PC-9 (cell line): ENCODE measurements around the gene RYR2. TPM values are rescaled to one million over a fixed set of nuclear protein-coding genes. Genes with fewer than 3 reads are reported as not detected.

Experiments
- BruUV-seq: library from RNA; stranded (reverse); fragments of 400-500 nt; replicated peaks from 2 replicates; lab custom pipeline; 2021; lab: Mats Ljungman, UMichigan
- CTCF ChIA-PET: fragments of 300-600 bp; sonication (Branson Sonifier 250); formaldehyde crosslinking; loops from one replicate; lab custom pipeline; 2022; ENCODE audit warnings: antibody characterized with exemption; lab: Charles Lee
- POLR2A ChIA-PET: fragments of 300-600 bp; sonication (Branson Sonifier 250); formaldehyde crosslinking; loops from one replicate; lab custom pipeline; 2022; ENCODE audit warnings: antibody characterized with exemption; ENCODE audit not compliant: unreplicated experiment; lab: Charles Lee
- DNase-seq, 2 experiments: peaks; one replicate each; pipeline versions ENCODE4 v3.0.0 to v3.0.0-alpha.2; 2015 to 2022; ENCODE audit warnings: mixed read lengths in 1 of 2
- H2AFZ ChIP-seq: fragments of 200-600 bp; sonication (generic); 2 replicates; pipeline ENCODE4 v1.8.1; 2017; ENCODE audit warnings: antibody characterized with exemption
- H3F3A ChIP-seq: fragments of 200-600 bp; sonication (generic); 2 replicates; pipeline ENCODE4 v1.8.1; 2017; ENCODE audit warnings: antibody characterized with exemption, mild to moderate bottlenecking, low read depth; ENCODE audit not compliant: insufficient read depth
- H3K27ac ChIP-seq: fragments of 200-600 bp; sonication (generic); 2 replicates; pipeline ENCODE4 v1.6.1; 2016; ENCODE audit warnings: mixed run types
- H3K27me3 ChIP-seq: fragments of 200-600 bp; sonication (generic); 2 replicates; pipeline ENCODE4 v1.6.1; 2016; ENCODE audit warnings: low read depth, mixed run types; ENCODE audit not compliant: insufficient read depth
- H3K36me3 ChIP-seq: fragments of 200-600 bp; sonication (generic); 2 replicates; pipeline ENCODE4 v1.6.1; 2016; ENCODE audit warnings: low read depth, mixed run types
- H3K4me1 ChIP-seq: fragments of 200-600 bp; sonication (generic); replicated peaks from 2 replicates; pipeline ENCODE4 v1.6.1; 2016; ENCODE audit warnings: mixed run types; ENCODE audit not compliant: insufficient read depth
- H3K4me2 ChIP-seq: fragments of 200-600 bp; sonication (generic); 2 replicates; pipeline ENCODE4 v1.6.1; 2017; ENCODE audit warnings: mixed run types
- H3K4me3 ChIP-seq: fragments of 200-600 bp; sonication (generic); 2 replicates; pipeline ENCODE4 v1.6.1; 2016; ENCODE audit warnings: mixed run types
- H3K79me2 ChIP-seq: fragments of 200-600 bp; sonication (generic); 2 replicates; pipeline ENCODE4 v1.6.1; 2017; ENCODE audit warnings: low read depth, mixed run types
- H3K9me2 ChIP-seq: fragments of 200-600 bp; sonication (generic); 2 replicates; pipeline ENCODE4 v1.8.1; 2017; ENCODE audit warnings: mild to moderate bottlenecking; ENCODE audit not compliant: insufficient read depth
- H3K9me3 ChIP-seq: fragments of 200-600 bp; sonication (generic); 2 replicates; pipeline ENCODE4 v1.8.1; 2016; ENCODE audit warnings: low read depth; ENCODE audit not compliant: insufficient read depth
- H4K20me1 ChIP-seq: fragments of 200-600 bp; sonication (generic); 2 replicates; pipeline ENCODE4 v1.8.1; 2017; ENCODE audit not compliant: insufficient read depth
- CTCF ChIP-seq: fragments of 200-600 bp; sonication (generic); conservative IDR thresholded peaks from 2 replicates; pipeline ENCODE4 v1.6.1; 2017; ENCODE audit warnings: mixed run types, antibody characterized with exemption, mild to moderate bottlenecking, moderate library complexity
- EZH2 ChIP-seq: fragments of 200-600 bp; sonication (generic); IDR thresholded peaks from 2 replicates; pipeline ENCODE4 v1.8.0; 2017; ENCODE audit warnings: antibody characterized with exemption, low read depth
- intact Hi-C: fragments of 100-400 bp; cut with micrococcal nuclease; formaldehyde crosslinking; loops from one replicate; pipeline ENCODE4 v1.10.0; 2022; ENCODE audit not compliant: unreplicated experiment
- total RNA-seq: library from RNA; stranded (reverse); gene quantifications from 2 replicates; pipeline ENCODE4 v1.2.3, GENCODE V29; 2021

RYR2 gene
- total RNA-seq, 1 experiment from 2014 or later, result not detected

- H3K4me2 ChIP-seq, result no peak overlapping the region
- H3K36me3 ChIP-seq, result no peaks in the 10 kb centered on the region
- no peaks in the 10 kb centered on the region for H3K9me3 ChIP-seq
- no peaks in the 10 kb centered on the region for H3K4me1 ChIP-seq
- POLR2A ChIA-PET, result no interaction called here
- no peak overlapping the region for H3K27ac ChIP-seq
- H4K20me1 ChIP-seq, result no peaks in the 10 kb centered on the region
- BruUV-seq, result no TSS peak
- intact Hi-C loops, result no loop called here
- H3K79me2 ChIP-seq, result no peaks in the 10 kb centered on the region
- H3K27me3 ChIP-seq, result no peaks in the 10 kb centered on the region
- no peak overlapping the region for H2AFZ ChIP-seq
- H3F3A ChIP-seq, result no peaks in the 10 kb centered on the region
- CTCF ChIA-PET, result no interaction called here
- no peaks in the 10 kb centered on the region for H3K9me2 ChIP-seq
- TF ChIP-seq CTCF (no peak), EZH2 (no peak)
- no peak for DNase-seq
- no peak overlapping the region for H3K4me3 ChIP-seq
These were observed 354.4 kb downstream of the RYR2 start for GRCh38 chr1:237396426-237396825.

- CTCF ChIA-PET, result no interaction called here
- Histone ChIP-seq H3K9me2 (no peaks in the 10 kb centered on the region), H4K20me1 (no peaks in the 10 kb centered on the region), H2AFZ (no peak overlapping the region), H3K9me3 (no peaks in the 10 kb centered on the region), H3K4me1 (no peaks in the 10 kb centered on the region), H3K4me3 (no peak overlapping the region), H3K4me2 (no peak overlapping the region), H3K27me3 (no peaks in the 10 kb centered on the region), H3F3A (no peaks in the 10 kb centered on the region), H3K79me2 (no peaks in the 10 kb centered on the region), H3K27ac (no peak overlapping the region), H3K36me3 (no peaks in the 10 kb centered on the region)
- BruUV-seq, result no TSS peak
- TF ChIP-seq EZH2 (no peak), CTCF (no peak)
- POLR2A ChIA-PET, result no interaction called here
- DNase-seq, result no peak
- intact Hi-C loops, result no loop called here
These were observed 356.8 kb downstream of the RYR2 start for GRCh38 chr1:237398751-237399150.

GRCh38 chr1:237405912-237406311 lies 363.9 kb downstream of the RYR2 start:
- DNase-seq, result no peak
- H3K9me2 ChIP-seq, result no peaks in the 10 kb centered on the region
- H3K4me2 ChIP-seq, result no peak overlapping the region
- H3K36me3 ChIP-seq, result no peaks in the 10 kb centered on the region
- no TSS peak for BruUV-seq
- H2AFZ ChIP-seq, result no peak overlapping the region
- CTCF ChIA-PET, result no interaction called here
- H3K9me3 ChIP-seq, result no peaks in the 10 kb centered on the region
- no peaks in the 10 kb centered on the region for H3K79me2 ChIP-seq
- H3K4me1 ChIP-seq, result no peaks in the 10 kb centered on the region
- intact Hi-C loops, result no loop called here
- no peaks in the 10 kb centered on the region for H4K20me1 ChIP-seq
- no peak overlapping the region for H3K27ac ChIP-seq
- H3K27me3 ChIP-seq, result peaks cover 6% of the 10 kb centered on the region; the same call in 1 of the 2 replicates
- TF ChIP-seq EZH2 (no peak), CTCF (no peak)
- no peaks in the 10 kb centered on the region for H3F3A ChIP-seq
- H3K4me3 ChIP-seq, result no peak overlapping the region
- POLR2A ChIA-PET, result no interaction called here
